HG02938 (cell line): ENCODE data around the gene LHFPL2.
"Not testable (repeated sequence)": the region's sequence is repeated elsewhere in the genome, so short reads cannot be mapped to it uniquely, and the experiment has no call there.

ENCODE experiments used
- ATAC-seq: cut with Tn5 transposase; IDR thresholded peaks from one replicate; pipeline ENCODE4 v1.9.1; 2021; ENCODE audit warnings: mild to moderate bottlenecking, moderate library complexity; ENCODE audit not compliant: unreplicated experiment

The LHFPL2 gene

DNA sequence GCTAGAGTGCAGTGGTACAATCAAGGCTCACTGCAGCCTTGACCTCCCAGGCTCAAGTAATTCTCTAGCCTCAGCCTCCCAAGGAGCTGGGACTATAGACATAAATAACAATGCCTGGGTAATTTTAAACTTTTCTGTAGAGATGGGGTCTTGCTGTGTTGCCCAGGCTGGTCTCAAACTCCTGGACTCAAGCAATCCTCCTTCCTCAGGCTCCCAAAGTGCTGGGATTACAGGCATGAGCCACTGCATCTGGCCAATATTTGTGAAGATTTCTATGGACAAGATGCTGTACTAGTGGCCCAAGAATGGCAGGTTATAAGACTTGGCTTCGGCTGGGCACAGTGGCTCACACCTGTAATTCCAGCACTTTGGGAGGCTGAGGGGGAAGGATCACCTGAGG lies 18.4 kb upstream of the LHFPL2 start:
- not testable (repeated sequence) for ATAC-seq

DNA sequence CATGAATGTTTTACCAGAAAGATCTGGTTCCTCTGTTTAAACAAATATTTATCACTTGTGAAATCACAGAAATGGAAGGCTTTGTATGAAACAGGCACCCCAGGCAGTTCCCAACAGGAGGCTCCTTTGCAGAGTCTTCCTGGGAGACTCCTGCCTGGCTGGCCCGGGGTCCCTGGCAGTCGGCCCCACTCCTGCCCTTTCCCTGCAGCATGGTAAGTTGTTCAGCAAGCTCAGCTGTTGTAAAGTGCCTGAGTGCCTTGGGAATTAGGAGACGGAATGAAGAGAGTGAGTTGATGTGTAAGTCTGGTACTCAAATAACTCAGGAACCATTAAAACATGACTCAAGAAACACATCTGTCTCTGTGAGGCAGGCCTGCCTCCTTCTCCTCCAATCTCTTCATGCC lies 17.5 kb upstream of the LHFPL2 start:
- ATAC-seq, result no peak

DNA sequence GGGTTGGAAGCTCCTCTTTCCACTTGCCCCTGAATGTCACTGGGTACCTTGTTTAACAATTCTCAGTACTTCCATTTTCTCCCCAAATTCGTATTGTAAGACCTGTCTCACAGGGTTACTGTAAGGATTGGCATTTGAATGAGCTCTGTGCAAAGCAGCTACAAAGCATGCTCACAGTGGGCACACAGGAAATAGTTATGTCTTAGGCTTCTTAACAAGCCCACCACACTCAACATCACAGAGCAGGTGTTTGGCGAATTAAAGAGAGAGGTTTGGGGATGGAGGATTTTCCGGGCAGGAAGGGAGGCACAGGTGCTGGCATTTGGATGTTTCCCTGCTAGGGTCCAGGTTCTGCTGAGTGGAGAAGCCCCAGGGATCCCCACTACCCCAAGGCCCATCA lies 17.0 kb upstream of the LHFPL2 start:
- no peak for ATAC-seq

DNA sequence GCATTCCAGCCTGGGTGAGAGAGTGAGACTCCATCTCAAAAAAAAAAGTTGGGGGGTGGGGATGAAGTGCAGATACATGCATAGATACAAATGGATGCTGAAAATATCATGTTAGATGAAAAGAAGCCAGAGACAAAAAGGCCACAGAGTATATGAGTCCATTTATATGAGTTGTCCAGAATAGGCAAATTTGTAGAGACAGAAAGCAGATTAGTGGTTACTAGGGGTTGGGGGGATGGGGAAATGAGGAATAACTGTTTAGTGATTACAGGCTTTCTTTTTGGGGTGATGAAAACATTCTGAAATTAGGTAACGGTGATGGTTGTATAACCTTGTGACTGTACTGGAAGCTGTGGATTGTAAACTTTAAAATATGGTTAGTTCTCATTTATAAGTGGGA lies 13.8 kb upstream of the LHFPL2 start:
- ATAC-seq, result no peak

DNA sequence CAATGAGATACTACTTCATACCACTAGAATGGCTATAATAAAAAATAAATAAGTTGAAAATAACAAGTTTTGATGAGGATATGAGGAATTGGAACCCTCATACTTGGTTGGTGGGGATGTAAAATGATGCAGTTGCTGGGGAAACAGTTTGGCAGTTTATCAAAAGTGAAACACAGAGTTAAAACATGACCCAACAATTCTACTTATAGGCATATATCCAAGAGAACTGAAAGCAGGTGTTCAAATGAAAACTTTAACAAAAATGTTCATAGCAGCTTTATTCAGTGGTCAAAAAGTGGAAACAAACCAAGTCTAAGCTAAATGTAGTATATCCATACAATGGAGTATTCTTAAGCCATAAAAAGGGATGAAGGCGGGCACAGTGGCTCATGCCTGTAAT lies 13.1 kb upstream of the LHFPL2 start:
- peak; percentile 95 for ATAC-seq

DNA sequence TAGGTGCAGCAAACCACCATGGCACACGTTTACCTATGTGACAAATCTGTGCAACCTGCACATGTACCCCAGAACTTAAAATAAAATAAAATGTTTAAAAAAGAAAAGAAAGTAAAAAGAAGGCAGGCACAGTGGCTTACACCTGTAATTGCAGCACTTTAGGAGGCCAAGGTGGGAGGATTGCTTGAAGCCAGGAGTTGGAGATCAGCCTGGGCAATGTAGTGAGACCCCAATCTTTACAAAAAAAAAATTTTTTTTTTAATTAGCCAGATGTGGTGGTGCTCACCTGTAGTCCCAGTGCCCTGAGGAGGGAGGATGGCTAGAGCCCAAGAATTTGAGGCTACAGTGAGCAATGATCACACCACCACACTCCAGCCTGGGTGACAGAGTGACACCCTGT lies 12.5 kb upstream of the LHFPL2 start:
- no peak for ATAC-seq

DNA sequence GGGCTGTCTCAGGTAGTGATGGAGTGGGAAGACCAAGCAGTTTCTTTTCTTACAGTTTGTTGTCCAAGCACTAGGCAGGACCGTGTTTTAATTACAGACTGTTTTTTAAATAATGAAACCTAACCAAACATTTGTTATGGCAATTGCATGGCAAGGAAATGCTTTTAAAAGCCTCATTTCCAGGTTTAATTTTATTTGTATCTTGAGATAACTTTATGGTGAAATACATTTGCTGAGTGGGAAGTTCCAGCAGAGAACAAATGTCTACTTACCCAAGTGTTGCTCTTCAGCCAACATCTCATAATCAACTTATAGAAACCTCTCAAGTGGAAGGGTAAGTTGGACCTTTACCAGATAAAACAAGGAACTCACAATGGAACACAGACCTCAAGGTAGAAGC lies 11.8 kb upstream of the LHFPL2 start:
- no peak for ATAC-seq

DNA sequence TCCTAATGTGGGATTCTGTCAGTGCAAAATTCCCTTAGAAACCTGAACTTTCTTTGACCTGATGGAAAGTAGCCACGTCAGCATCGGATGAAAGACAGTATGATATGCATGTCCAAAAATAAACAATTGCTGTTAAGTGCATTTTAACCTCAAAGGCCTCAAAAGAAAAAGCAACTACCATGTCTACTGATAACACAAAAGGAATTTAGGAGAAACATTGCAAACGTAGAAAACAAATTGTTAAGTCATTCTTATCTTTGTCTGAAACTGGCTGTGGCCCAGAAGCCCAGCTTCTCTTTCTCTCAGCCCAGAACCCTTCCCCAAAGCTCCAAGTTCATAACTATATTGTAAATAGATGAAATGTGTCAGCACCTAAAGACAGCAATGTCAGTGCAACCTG lies 11.1 kb upstream of the LHFPL2 start:
- ATAC-seq, result no peak

DNA sequence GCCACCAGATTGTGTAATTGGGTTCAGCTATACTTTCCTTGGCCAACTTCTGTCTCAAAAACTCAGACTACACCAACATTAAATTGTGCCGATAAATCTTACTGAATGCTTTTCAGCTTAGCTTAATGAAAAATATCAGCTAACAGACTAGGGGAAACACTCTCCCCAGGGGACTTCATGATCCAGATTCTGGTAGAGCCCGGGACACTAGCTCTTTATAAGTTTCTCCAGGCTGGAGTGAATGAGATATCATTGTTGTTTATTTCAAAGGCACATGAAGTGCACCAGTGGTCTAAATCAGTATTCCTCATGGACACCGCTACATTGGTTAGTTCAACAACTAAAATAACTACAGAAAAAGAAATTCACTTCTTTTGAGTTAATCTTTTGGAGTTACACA lies 10.5 kb upstream of the LHFPL2 start:
- ATAC-seq, result no peak

DNA sequence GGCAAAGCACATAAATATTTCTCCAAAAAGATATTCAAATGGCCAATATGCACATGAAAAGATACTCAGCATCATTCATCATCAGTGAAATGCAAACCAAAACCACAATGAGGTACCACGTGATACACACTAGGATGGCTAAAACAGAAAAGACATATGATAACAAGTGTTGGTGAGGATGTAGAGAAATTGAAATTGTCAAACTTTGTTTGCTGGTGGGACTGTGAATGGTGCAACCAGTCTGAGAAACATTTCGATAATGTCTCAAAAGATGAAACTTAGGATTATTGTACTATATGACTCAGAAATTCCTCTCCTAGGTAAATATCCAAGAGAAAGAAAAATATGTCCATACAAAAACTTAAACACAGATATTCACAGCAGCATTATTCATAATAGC lies 8.6 kb upstream of the LHFPL2 start:
- no peak for ATAC-seq

DNA sequence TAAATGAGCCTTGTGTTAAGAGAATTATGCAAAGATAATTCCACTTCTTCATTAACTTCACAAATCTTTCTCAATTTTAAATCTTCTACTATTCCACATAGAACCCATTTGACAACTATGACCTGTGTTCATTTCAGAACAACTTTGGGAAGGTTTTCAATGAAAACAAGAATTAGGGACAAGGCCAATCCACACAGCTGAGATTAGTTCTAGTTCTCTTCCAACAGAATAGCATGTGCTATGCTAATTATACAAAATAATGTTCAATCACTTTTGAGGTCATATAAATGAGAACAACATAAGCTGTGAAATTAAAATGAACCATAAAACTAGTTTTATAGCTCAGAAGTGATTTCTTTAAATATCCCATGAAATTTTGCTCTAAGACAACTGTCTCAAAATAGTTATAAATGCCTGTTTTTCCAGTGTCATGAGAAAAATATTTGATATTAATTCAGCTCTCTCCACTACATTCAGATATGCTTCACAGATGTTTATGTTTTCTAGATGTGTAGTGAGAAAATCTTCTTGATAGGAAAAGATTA lies 7.2 kb upstream of the LHFPL2 start:
- ATAC-seq, result no peak

DNA sequence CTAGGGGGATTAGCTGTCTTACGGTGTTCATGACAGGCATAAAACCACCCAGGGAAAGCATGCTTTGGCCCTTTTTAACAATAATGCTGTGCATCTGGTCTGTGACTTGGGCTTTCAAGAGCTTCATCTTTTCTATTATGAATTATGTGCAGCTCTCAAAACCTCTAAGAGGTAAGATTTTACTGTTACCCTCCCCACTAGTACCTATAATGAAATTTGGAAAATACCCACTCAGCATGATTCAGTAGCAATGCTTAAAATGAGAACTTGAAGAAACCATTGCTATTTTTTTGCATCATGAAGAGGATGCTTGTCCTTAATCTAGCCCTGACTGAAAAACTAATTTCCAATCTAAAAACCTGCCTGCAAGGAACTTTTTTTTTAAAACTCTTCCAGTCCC lies 5.8 kb upstream of the LHFPL2 start:
- no peak for ATAC-seq

DNA sequence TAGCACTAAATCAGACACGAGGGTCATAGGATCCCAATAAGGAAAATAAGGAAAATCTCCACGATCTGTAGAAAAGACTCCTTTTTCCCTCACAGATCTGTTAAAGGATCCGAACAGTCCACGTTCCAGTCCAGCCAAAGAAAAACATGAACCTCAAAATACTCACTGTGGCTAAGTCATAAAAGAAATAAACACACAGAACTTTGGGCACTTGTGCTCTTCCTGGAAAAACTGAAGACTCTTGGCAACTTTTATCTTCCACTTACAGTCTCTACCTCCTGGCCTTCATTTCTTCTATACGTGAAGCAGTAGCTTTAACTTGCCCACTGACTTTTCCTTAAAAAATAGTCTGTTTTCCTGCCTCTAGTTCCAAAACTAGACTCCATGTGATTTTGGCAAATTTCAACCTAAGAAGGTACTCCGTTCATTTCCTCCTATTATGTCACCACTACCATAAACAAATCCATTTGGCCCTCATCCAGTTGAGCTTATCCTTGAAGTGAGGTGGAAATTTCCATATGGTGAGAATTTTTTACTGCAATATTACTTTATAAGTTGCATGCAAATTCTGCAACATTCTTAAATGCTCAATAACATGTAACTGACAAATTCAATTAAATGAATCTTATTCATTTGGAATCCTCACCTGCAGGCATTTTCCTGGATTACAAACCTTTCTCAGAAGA lies 5.3 kb upstream of the LHFPL2 start:
- ATAC-seq, result no peak

DNA sequence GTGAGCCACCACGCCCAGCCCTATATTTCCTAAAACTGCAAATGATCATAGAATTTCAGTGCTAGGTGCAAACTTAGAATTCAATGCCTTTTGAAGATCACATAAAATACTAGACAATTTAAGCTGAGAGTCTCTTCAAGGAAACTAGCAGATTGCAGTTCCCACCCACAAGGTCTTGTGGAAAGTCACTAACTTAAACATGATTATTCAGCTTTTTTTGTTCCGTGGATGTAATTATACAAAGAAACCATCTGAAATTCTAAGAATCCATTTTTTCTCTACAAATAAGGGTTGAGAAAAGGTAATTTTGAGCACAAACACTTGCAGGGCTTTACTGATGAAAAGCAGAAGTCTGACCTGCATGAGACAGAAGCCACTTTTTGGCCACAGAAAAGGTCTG lies 4.5 kb upstream of the LHFPL2 start:
- no peak for ATAC-seq

DNA sequence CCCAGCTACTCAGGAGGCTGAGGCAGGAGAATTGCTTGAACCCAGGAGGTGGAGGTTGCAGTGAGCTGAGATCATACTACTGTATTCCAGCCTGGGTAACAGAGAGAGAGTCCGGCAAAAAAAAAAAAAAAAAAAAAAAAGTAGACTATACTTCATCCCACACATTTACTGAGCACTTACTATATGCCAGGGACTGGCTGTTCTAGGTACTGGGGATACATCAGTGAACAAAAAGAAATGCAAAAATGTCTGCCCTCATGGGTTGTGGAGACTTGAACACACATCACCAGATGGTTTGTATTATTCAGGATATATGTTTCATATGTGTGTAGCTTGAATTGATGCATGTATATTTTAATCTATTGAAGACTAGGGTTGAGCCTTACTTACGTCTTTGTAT lies 2.9 kb upstream of the LHFPL2 start:
- no peak for ATAC-seq

DNA sequence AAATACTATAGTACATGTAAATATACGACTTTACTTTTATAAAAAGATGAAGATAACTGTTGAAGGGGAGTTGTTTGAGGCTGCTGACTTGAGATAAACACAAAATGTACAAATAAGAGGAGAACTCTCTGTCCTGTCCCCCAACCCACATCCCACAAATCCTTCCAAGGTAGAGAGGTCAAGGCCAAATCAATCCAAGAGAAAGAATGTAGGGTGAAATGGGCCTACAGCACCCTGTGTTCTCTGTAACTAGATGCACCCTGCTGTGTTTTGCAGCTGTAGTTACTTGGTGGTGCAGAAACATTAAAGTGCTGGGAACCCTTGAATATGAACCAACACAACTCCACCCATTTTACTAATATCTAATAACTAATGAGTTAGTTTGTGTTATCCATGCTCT lies 2.0 kb upstream of the LHFPL2 start:
- no peak for ATAC-seq

DNA sequence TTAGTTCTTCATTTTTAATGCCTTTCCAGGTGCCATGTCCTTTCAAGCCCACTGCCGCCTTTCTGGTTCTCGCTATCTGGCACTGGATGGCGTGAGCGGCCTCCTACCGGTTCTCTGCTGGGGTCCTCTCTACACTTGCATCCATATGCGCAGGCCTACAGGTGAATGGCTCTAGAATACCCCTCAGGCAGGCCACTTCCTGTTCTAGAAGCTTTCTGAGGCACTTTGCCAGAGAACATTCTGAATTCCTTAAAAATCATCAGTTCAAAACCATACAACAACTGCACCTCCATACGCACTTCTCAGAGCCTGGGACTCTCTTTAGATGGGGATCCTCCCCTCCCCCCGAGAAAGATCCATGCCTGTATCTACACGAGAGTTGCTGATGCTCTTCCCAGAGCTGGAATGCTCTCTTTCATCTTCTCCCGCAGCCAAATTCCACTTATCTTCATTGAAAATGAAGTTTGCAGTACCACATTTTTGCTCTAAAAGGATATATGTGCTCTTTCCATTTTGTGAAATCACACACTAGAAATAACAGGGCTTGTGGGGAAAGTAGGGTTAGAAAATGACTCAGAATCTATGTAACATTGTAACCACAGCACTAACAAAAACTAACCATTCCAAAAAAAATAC lies 1.4 kb upstream of the LHFPL2 start:
- ATAC-seq, result no peak

DNA sequence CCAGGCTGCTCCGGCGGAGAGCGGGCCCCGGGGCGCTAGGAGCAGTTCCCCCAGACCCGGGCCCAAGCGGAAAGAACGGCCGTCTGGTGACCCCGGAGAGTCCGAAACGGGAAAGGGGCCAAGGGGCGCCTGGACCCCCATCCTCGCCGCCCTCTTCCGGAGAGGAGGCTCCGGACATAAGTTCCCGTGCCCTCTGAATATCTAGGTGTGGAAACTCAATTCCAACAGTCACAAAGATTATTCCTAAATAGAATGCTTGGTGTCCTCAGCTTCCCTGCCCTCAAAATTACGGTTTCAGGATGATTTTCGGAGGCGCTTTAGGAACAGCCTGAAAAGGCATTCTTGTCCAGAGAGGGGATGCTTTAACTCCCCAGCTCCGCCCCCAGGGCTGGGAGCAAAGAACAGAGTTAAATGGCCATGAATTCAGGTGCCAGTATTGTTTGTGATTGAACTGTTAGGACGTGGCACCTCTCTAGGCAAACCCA lies 681 bp upstream of the LHFPL2 start:
- ATAC-seq, result no peak

DNA sequence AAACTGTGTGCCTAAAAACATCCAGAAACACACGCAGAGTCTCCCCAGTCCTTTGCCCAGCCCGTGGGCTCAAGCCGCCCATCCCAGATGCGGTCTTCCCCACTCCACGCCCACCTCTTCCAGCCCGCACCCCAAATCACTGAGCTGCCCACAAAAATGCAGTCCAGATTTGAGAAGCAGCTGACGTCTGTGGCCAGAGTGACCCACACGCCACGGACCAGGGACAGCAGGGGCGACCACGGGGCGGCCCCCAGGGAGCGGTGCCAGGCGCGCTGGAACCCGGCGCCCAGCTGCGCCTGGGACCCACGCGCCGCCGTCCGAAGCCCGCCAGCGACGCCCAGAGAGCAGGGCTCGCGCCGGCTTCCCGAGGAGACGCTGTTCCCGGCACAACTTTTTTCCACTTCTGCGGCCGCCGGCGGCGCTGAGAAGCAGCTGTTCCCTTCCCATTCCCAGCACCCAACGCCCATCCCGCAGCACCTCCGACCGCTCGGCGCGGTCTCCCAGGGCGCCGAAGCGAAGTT lies 674 bp downstream of the LHFPL2 start:
- peak; percentile 34 for ATAC-seq

DNA sequence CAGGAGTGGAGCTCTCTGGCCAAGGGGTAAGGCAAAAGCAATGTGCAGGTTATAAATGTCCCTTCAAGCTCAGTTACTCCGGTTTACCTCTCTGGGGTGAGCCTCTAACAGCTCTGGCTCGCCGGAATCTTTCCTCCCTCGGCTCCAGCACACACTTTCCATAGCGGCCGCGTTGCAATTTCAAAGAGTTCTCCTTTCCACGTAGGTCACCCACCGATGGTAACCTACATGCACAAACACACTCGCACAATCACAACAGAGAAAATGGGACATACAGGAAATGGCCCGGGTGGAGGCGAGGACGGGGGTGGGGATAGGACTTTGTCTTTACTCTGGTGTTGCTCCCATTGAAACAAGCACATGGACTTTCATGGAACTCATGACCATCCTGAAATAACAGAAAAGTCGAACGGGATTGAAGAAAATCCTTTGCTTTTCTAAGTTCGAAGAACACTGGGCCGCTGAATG lies 1.2 kb downstream of the LHFPL2 start:
- no peak for ATAC-seq

DNA sequence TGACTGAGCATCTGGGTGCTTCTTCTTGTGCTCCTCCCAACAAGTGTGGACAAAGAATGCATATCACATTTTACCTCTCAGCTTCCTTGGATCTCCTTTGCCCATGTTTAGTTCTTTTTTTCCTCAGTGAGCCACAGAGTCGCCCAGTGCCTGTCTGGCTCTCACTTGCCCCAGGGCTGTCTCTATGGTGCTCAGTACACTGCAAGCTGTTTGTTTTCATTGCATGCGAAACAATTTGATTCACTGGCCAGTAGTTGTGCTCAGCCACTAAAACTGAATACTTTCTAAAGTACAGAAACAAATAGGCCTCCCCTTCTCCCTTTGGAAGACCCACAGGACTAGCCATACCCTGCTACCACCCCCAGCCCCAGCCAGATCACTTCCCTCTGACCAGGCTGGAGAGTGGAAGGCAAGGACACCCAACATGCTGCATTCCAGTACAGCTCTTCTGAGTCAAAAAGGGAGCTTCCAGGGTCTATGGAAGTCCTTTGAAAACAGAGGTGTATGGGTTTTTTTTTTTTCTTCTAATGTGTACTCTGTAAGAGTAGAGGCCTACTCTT lies 3.8 kb downstream of the LHFPL2 start:
- ATAC-seq, result no peak

DNA sequence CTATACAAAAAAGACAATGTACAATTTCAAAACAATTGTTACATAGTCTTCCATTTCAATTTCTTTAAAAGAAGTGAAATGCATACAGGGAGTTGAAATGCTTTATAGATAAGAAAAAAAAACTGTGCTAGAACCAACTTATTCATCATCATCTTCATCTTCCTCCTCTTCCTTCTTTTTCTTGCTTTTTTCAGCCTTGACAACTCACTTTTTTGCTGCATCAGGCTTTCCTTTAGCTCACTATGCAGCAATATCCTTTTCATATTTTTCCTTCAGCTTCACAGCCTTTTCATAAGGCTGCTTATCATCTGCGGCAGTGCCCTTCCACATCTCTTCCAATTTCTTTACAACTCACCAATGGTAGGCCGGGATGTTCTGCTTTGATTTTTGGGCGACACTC lies 4.4 kb downstream of the LHFPL2 start:
- no peak for ATAC-seq
